GM18511 (cell line): ENCODE data around the gene RAET1L.
A peak's percentile ranks its signal among the peaks of the same experiment; 100 is the strongest.
"Not testable (repeated sequence)": the region's sequence is repeated elsewhere in the genome, so short reads cannot be mapped to it uniquely, and the experiment has no call there.

Experiments used
- ATAC-seq: cut with Tn5 transposase; IDR thresholded peaks from one replicate; pipeline ENCODE4 v1.9.1; 2021; ENCODE audit warnings: mild to moderate bottlenecking, moderate library complexity; ENCODE audit not compliant: unreplicated experiment

Gene RAET1L

GRCh38 chr6:150025201-150025917 lies at the start of gene RAET1L:
RAET1L (minus strand) TSS chr6:150025532; CDS start chr6:150025471, 61 bp downstream.
- no peak for ATAC-seq

GRCh38 chr6:150075034-150075421 lies 49.7 kb upstream of the RAET1L start:
- ATAC-seq = no peak

- not testable (repeated sequence) for ATAC-seq
Measured at GRCh38 chr6:150074396-150075033, 49.2 kb upstream of the RAET1L start.

- no peak for ATAC-seq
Measured at GRCh38 chr6:150072201-150072600, 46.9 kb upstream of the RAET1L start.

- no peak for ATAC-seq
Measured at GRCh38 chr6:150070236-150070818, 45.0 kb upstream of the RAET1L start.

- ATAC-seq = no peak
Measured at GRCh38 chr6:150069706-150070105, 44.4 kb upstream of the RAET1L start.

GRCh38 chr6:150068720-150069648 lies 43.7 kb upstream of the RAET1L start, which contains the start of gene ULBP3:
ULBP3 (minus strand) TSS chr6:150069121; CDS start chr6:150069066, 55 bp downstream.
- peak; percentile 88 for ATAC-seq

- no peak for ATAC-seq
Measured at GRCh38 chr6:150068151-150068550, 42.8 kb upstream of the RAET1L start.

- ATAC-seq = no peak
Measured at GRCh38 chr6:150065083-150065482, 39.8 kb upstream of the RAET1L start.

GRCh38 chr6:150063640-150064039 lies 38.3 kb upstream of the RAET1L start:
- ATAC-seq = no peak

- not testable (repeated sequence) for ATAC-seq
Measured at GRCh38 chr6:150059973-150060372, 34.6 kb upstream of the RAET1L start.

- ATAC-seq = no peak
Measured at GRCh38 chr6:150058986-150059385, 33.7 kb upstream of the RAET1L start.

- ATAC-seq = no peak
Measured at GRCh38 chr6:150058231-150058792, 33.0 kb upstream of the RAET1L start.

GRCh38 chr6:150057501-150057951 lies 32.2 kb upstream of the RAET1L start:
- ATAC-seq = no peak

- no peak for ATAC-seq
Measured at GRCh38 chr6:150056916-150057315, 31.6 kb upstream of the RAET1L start.

- no peak for ATAC-seq
Measured at GRCh38 chr6:150056156-150056555, 30.8 kb upstream of the RAET1L start.

- no peak for ATAC-seq
Measured at GRCh38 chr6:150055131-150055530, 29.8 kb upstream of the RAET1L start.

- no peak for ATAC-seq
Measured at GRCh38 chr6:150053450-150053849, 28.1 kb upstream of the RAET1L start.

GRCh38 chr6:150050846-150051245 lies 25.5 kb upstream of the RAET1L start:
- ATAC-seq = no peak

GRCh38 chr6:150048099-150048498 lies 22.8 kb upstream of the RAET1L start:
- no peak for ATAC-seq

GRCh38 chr6:150046943-150047342 lies 21.6 kb upstream of the RAET1L start:
- no peak for ATAC-seq
